ENCODE data around the gene GADL1. TPM values are rescaled to one million over a fixed set of nuclear protein-coding genes. Genes with fewer than 3 reads are reported as not detected.
A peak's percentile ranks its signal among the peaks of the same experiment; 100 is the strongest.

GADL1 gene
- total and polyA plus RNA-seq, 7 experiments from 2014 or later: not detected

- H3K9me3 Mint-ChIP-seq: peaks cover 0 to 15% (median 11%) of the 10 kb centered on the region in 11 donors
- peaks cover 6 to 69% (median 36%) of the 10 kb centered on the region in 7 donors for H3K4me1 Mint-ChIP-seq
- ATAC-seq (no peak), DNase-seq (no peak)
- H3K27ac ChIP-seq (ENCODE audit: low read depth, low read length): no peak overlapping the region
- CTCF ChIA-PET: interaction anchor here (1.0 to 1.6 kb wide), 2 partner anchors 9 to 382 kb away, joined by 4 to 5 read pairs; no protein-coding TSS in a partner anchor
- H3K36me3 Mint-ChIP-seq: peaks cover 0 to 62% (median 26%) of the 10 kb centered on the region in 5 donors
- H3K27me3 ChIP-seq (ENCODE audit: control insufficient read depth in 2 of 2, insufficient read depth in 2 of 2, low read length in 2 of 2): no peaks in the 10 kb centered on the region
- H3K36me3 ChIP-seq (ENCODE audit: control insufficient read depth in 2 of 3, insufficient read depth in 3 of 3, low read length in 3 of 3): peaks cover 0 to under 1% (median 0%) of the 10 kb centered on the region in 3 experiments
- H3K27me3 Mint-ChIP-seq: no peaks in the 10 kb centered on the region
- no peak overlapping the region for H3K4me3 ChIP-seq (ENCODE audit: low read length)
- H3K4me3 Mint-ChIP-seq: no peak overlapping the region
- POLR2A ChIA-PET: interaction anchor here (1.4 kb wide), 1 partner anchor 80 kb away, joined by 4 read pairs; no protein-coding TSS in a partner anchor
- no peaks in the 10 kb centered on the region for H3K4me1 ChIP-seq (ENCODE audit: control insufficient read depth in 2 of 2, insufficient read depth in 2 of 2, low read length in 2 of 2)
- H3K9me3 ChIP-seq (ENCODE audit: control insufficient read depth in 2 of 3, low read length in 3 of 3): peaks cover 0 to 7% (median 0%) of the 10 kb centered on the region in 3 experiments
- peak overlapping the region in 7 of 9 donors; percentile 8 to 80 (median 71) for H3K27ac Mint-ChIP-seq
- intact Hi-C loops (cut with micrococcal nuclease): no loop called here
Observed at GRCh38 chr3:30702038-30702827, 192.2 kb downstream of the GADL1 start.

GRCh38 chr3:30700702-30701321 lies 193.6 kb downstream of the GADL1 start:
- Mint-ChIP-seq H3K9me3 (peaks cover 0 to 12% (median 7%) of the 10 kb centered on the region in 11 donors), H3K36me3 (peaks cover 0 to 60% (median 32%) of the 10 kb centered on the region in 5 donors), H3K27me3 (no peaks in the 10 kb centered on the region), H3K4me1 (peaks cover 8 to 81% (median 46%) of the 10 kb centered on the region in 7 donors), H3K27ac (peak overlapping the region in 6 of 9 donors; percentile 8 to 74 (median 36)), H3K4me3 (no peak overlapping the region)
- ATAC-seq (no peak), DNase-seq (no peak)
- Histone ChIP-seq H3K27me3 (ENCODE audit: control insufficient read depth in 2 of 2, insufficient read depth in 2 of 2, low read length in 2 of 2) (no peaks in the 10 kb centered on the region), H3K9me3 (ENCODE audit: control insufficient read depth in 2 of 3, low read length in 3 of 3) (peaks cover 0 to 7% (median 0%) of the 10 kb centered on the region in 3 experiments), H3K27ac (ENCODE audit: low read depth, low read length) (no peak overlapping the region), H3K4me3 (ENCODE audit: low read length) (no peak overlapping the region), H3K4me1 (ENCODE audit: control insufficient read depth in 2 of 2, insufficient read depth in 2 of 2, low read length in 2 of 2) (no peaks in the 10 kb centered on the region), H3K36me3 (ENCODE audit: control insufficient read depth in 2 of 3, insufficient read depth in 3 of 3, low read length in 3 of 3) (peaks cover 0 to 13% (median 0%) of the 10 kb centered on the region in 3 experiments)
- ChIA-PET POLR2A (no interaction called here), CTCF (no interaction called here)
- intact Hi-C loops (cut with micrococcal nuclease): no loop called here

GRCh38 chr3:30699927-30700326 lies 194.5 kb downstream of the GADL1 start:
- Mint-ChIP-seq H3K36me3 (peaks cover 8 to 58% (median 40%) of the 10 kb centered on the region in 5 donors), H3K9me3 (peaks cover 0 to 12% (median 6%) of the 10 kb centered on the region in 11 donors), H3K4me1 (peaks cover 12 to 81% (median 47%) of the 10 kb centered on the region in 7 donors), H3K27me3 (no peaks in the 10 kb centered on the region), H3K4me3 (no peak overlapping the region), H3K27ac (peak overlapping the region in 4 of 9 donors; percentile 31 to 68 (median 38))
- Histone ChIP-seq H3K4me3 (ENCODE audit: low read length) (no peak overlapping the region), H3K36me3 (ENCODE audit: control insufficient read depth in 2 of 3, insufficient read depth in 3 of 3, low read length in 3 of 3) (peaks cover 0 to 20% (median 2%) of the 10 kb centered on the region in 3 experiments), H3K27ac (ENCODE audit: low read depth, low read length) (no peak overlapping the region), H3K27me3 (ENCODE audit: control insufficient read depth in 2 of 2, insufficient read depth in 2 of 2, low read length in 2 of 2) (no peaks in the 10 kb centered on the region), H3K9me3 (ENCODE audit: control insufficient read depth in 2 of 3, low read length in 3 of 3) (peaks cover 0 to 7% (median 0%) of the 10 kb centered on the region in 3 experiments), H3K4me1 (ENCODE audit: control insufficient read depth in 2 of 2, insufficient read depth in 2 of 2, low read length in 2 of 2) (no peaks in the 10 kb centered on the region)
- ChIA-PET CTCF (interaction anchor here (2.2 kb wide), 1 partner anchor 380 kb away, joined by 5 read pairs; no protein-coding TSS in a partner anchor), POLR2A (no interaction called here)
- no peak for ATAC-seq
- intact Hi-C loops (cut with micrococcal nuclease): loop anchor here in 1 of 2 donors (10.0 kb wide), 1 partner anchor 225 kb away; no protein-coding TSS in a partner anchor
- DNase-seq: peak in 1 of 9 donors; percentile 3

GRCh38 chr3:30698549-30698948 lies 195.9 kb downstream of the GADL1 start:
- Mint-ChIP-seq H3K27me3 (no peaks in the 10 kb centered on the region), H3K9me3 (peaks cover 0 to 10% (median 6%) of the 10 kb centered on the region in 11 donors), H3K36me3 (peaks cover 8 to 64% (median 49%) of the 10 kb centered on the region in 5 donors), H3K4me1 (peaks cover 12 to 77% (median 47%) of the 10 kb centered on the region in 7 donors), H3K27ac (peak overlapping the region in 4 of 9 donors; percentile 41 to 98 (median 61)), H3K4me3 (no peak overlapping the region)
- peaks cover 0 to 2% of the 10 kb centered on the region in 2 donors for H3K4me1 ChIP-seq (ENCODE audit: control insufficient read depth in 2 of 2, insufficient read depth in 2 of 2, low read length in 2 of 2)
- no peaks in the 10 kb centered on the region for H3K27me3 ChIP-seq (ENCODE audit: control insufficient read depth in 2 of 2, insufficient read depth in 2 of 2, low read length in 2 of 2)
- no peak for DNase-seq
- no peak overlapping the region for H3K27ac ChIP-seq (ENCODE audit: low read depth, low read length)
- CTCF ChIA-PET: interaction anchor here (2.2 kb wide), 1 partner anchor 379 kb away, joined by 5 read pairs; no protein-coding TSS in a partner anchor
- peaks cover 0 to 7% (median 0%) of the 10 kb centered on the region in 3 experiments for H3K9me3 ChIP-seq (ENCODE audit: control insufficient read depth in 2 of 3, low read length in 3 of 3)
- POLR2A ChIA-PET: no interaction called here
- H3K4me3 ChIP-seq (ENCODE audit: low read length): no peak overlapping the region
- ATAC-seq: no peak
- peaks cover 0 to 33% (median 9%) of the 10 kb centered on the region in 3 experiments for H3K36me3 ChIP-seq (ENCODE audit: control insufficient read depth in 2 of 3, insufficient read depth in 3 of 3, low read length in 3 of 3)
- intact Hi-C loops (cut with micrococcal nuclease): loop anchor here (1.0 to 10.0 kb wide), 2 partner anchors 9 to 224 kb away; no protein-coding TSS in a partner anchor

GRCh38 chr3:30696896-30697295 lies 197.6 kb downstream of the GADL1 start:
- H3K9me3 ChIP-seq (ENCODE audit: control insufficient read depth in 2 of 3, low read length in 3 of 3): no peaks in the 10 kb centered on the region
- H3K4me3 ChIP-seq (ENCODE audit: low read length): no peak overlapping the region
- Mint-ChIP-seq H3K27ac (peak overlapping the region; percentile 0 to 98 (median 66)), H3K4me3 (peak overlapping the region in 2 of 10 donors; percentile 14 to 19), H3K9me3 (peaks cover 0 to 4% (median 0%) of the 10 kb centered on the region in 11 donors), H3K4me1 (peaks cover 18 to 79% (median 60%) of the 10 kb centered on the region in 7 donors), H3K36me3 (peaks cover 14 to 70% (median 53%) of the 10 kb centered on the region in 5 donors), H3K27me3 (no peaks in the 10 kb centered on the region)
- H3K36me3 ChIP-seq (ENCODE audit: control insufficient read depth in 2 of 3, insufficient read depth in 3 of 3, low read length in 3 of 3): peaks cover 0 to 45% (median 18%) of the 10 kb centered on the region in 3 experiments
- H3K4me1 ChIP-seq (ENCODE audit: control insufficient read depth in 2 of 2, insufficient read depth in 2 of 2, low read length in 2 of 2): peaks cover 0 to 11% of the 10 kb centered on the region in 2 donors
- ATAC-seq (no peak), DNase-seq (no peak)
- no peak overlapping the region for H3K27ac ChIP-seq (ENCODE audit: low read depth, low read length)
- ChIA-PET CTCF (interaction anchor here (1.0 to 4.3 kb wide), 2 partner anchors 11 to 499 kb away, joined by 5 to 17 read pairs; no protein-coding TSS in a partner anchor), POLR2A (interaction anchor here (0.6 to 1.3 kb wide), 6 partner anchors 17 to 587 kb away, joined by 3 to 5 read pairs (median 3); no protein-coding TSS in a partner anchor)
- no peaks in the 10 kb centered on the region for H3K27me3 ChIP-seq (ENCODE audit: control insufficient read depth in 2 of 2, insufficient read depth in 2 of 2, low read length in 2 of 2)
- intact Hi-C loops (cut with micrococcal nuclease): loop anchor here in 1 of 2 donors (10.0 kb wide), 1 partner anchor 222 kb away; no protein-coding TSS in a partner anchor

GRCh38 chr3:30696403-30696819 lies 198.1 kb downstream of the GADL1 start:
- H3K27ac ChIP-seq (ENCODE audit: low read depth, low read length): no peak overlapping the region
- H3K9me3 Mint-ChIP-seq: peaks cover 0 to 4% (median 0%) of the 10 kb centered on the region in 11 donors
- H3K27me3 ChIP-seq (ENCODE audit: control insufficient read depth in 2 of 2, insufficient read depth in 2 of 2, low read length in 2 of 2): no peaks in the 10 kb centered on the region
- ChIA-PET POLR2A (interaction anchor here (0.6 to 1.3 kb wide), 5 partner anchors 19 to 587 kb away, joined by 3 to 5 read pairs (median 4); no protein-coding TSS in a partner anchor), CTCF (interaction anchor here (0.7 to 4.3 kb wide), 3 partner anchors 41 to 499 kb away, joined by 3 to 17 read pairs (median 3); no protein-coding TSS in a partner anchor)
- H3K4me3 ChIP-seq (ENCODE audit: low read length): no peak overlapping the region
- H3K27me3 Mint-ChIP-seq: no peaks in the 10 kb centered on the region
- peaks cover 18 to 81% (median 63%) of the 10 kb centered on the region in 7 donors for H3K4me1 Mint-ChIP-seq
- peak overlapping the region in 2 of 10 donors; percentile 14 to 32 for H3K4me3 Mint-ChIP-seq
- H3K36me3 Mint-ChIP-seq: peaks cover 14 to 71% (median 53%) of the 10 kb centered on the region in 5 donors
- intact Hi-C loops (cut with micrococcal nuclease): loop anchor here in 1 of 2 donors (10.0 kb wide), 1 partner anchor 222 kb away; no protein-coding TSS in a partner anchor
- peaks cover 0 to 13% of the 10 kb centered on the region in 2 donors for H3K4me1 ChIP-seq (ENCODE audit: control insufficient read depth in 2 of 2, insufficient read depth in 2 of 2, low read length in 2 of 2)
- peak overlapping the region in 8 of 9 donors; percentile 33 to 98 (median 73) for H3K27ac Mint-ChIP-seq
- ATAC-seq (no peak), DNase-seq (no peak)
- no peaks in the 10 kb centered on the region for H3K9me3 ChIP-seq (ENCODE audit: control insufficient read depth in 2 of 3, low read length in 3 of 3)
- H3K36me3 ChIP-seq (ENCODE audit: control insufficient read depth in 2 of 3, insufficient read depth in 3 of 3, low read length in 3 of 3): peaks cover 0 to 47% (median 18%) of the 10 kb centered on the region in 3 experiments

Measured in naive thymus-derived CD4-positive, alpha-beta T cell (primary cell).